Muscle layer of duodenum (tissue), 2 donors: ENCODE data around the gene SYNGAP1.

Experiments
- H3K27ac ChIP-seq: one replicate; pipeline ENCODE4 v1.7.0; 2013; ENCODE audit warnings: mild to moderate bottlenecking, low read length
- H3K27me3 ChIP-seq: one replicate; pipeline ENCODE4 v1.7.0; 2013; ENCODE audit warnings: low read depth, mild to moderate bottlenecking, control low read depth, low read length
- H3K36me3 ChIP-seq, 2 donors: one replicate each; pipeline ENCODE4 v1.7.0; 2013; ENCODE audit warnings: low read length in 2 of 2, control low read depth in 1 of 2, mild to moderate bottlenecking in 1 of 2; ENCODE audit not compliant: insufficient read depth in 2 of 2, control insufficient read depth in 1 of 2
- H3K4me1 ChIP-seq, 2 donors: one replicate each; pipeline ENCODE4 v1.7.0; 2013; ENCODE audit warnings: low read length in 2 of 2, mild to moderate bottlenecking in 2 of 2, control low read depth in 1 of 2, moderate library complexity in 1 of 2; ENCODE audit not compliant: insufficient read depth in 2 of 2, control insufficient read depth in 1 of 2
- H3K4me3 ChIP-seq, 2 donors: one replicate each; pipeline ENCODE4 v1.7.0; 2013; ENCODE audit warnings: low read length in 2 of 2, low read depth in 1 of 2, mild to moderate bottlenecking in 1 of 2
- H3K9me3 ChIP-seq, 2 donors: one replicate each; pipeline ENCODE4 v1.7.0; 2013; ENCODE audit warnings: low read length in 2 of 2, control low read depth in 1 of 2, mild to moderate bottlenecking in 1 of 2; ENCODE audit not compliant: control insufficient read depth in 1 of 2
- donor health status: healthy.

Gene SYNGAP1

DNA sequence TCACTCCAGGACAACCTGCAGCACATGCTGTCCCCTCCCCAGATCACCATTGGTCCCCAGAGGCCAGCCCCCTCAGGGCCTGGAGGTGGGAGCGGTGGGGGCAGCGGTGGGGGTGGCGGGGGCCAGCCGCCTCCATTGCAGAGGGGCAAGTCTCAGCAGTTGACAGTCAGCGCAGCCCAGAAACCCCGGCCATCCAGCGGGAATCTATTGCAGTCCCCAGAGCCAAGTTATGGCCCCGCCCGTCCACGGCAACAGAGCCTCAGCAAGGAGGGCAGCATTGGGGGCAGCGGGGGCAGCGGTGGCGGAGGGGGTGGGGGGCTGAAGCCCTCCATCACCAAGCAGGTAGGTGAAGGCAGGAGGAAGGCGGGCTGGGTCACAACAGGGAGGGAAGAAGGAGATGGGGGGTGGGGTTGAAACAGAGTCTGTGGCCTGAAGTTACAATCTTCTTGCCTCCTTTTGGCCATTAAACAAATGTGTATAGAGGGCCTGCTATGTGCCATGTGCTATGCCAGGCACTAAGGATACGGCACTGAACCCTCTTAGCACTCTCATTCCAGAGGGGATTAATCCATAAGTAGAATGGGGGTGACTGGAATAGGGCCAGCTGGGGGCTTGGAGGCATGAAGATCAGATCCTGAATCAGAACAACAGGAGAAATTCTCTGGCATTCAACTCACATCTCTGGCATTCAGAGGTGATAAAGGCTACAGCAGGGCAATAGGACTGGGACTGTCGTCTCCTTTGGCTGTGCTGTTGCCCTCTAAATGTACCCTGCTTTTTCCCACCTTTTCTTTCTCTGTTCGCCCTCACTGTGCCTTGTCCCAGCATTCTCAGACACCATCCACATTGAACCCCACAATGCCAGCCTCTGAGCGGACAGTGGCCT is 24.0 kb downstream of the SYNGAP1 start:
- Histone ChIP-seq H3K9me3 (no peaks in the 10 kb centered on the region), H3K27me3 (no peaks in the 10 kb centered on the region), H3K27ac (no peak overlapping the region), H3K36me3 (peaks cover 38 to 50% of the 10 kb centered on the region in 2 donors), H3K4me1 (no peaks in the 10 kb centered on the region), H3K4me3 (no peak overlapping the region)

DNA sequence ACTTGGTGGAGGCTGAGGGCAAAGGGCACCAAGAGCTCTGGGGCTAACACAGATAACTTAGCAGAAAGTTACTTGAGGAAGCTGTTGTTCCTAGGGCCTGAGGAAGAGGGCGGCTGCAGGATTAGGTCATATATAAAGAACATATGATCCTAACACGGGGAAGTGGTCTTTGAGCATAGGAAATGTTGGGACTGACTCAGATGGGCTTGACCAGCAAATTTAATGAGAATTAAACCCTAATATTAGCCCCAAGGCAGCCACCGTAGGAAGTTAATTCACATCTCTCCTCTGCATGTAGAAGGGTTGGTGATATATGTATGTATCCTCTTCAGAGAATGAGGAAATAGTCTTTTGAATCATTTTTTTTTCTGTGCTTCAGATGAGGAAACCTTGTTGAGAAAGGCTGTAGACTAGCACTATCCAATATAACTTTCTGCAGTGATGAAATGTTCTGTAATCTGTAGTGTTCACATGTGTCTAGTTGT is 25.3 kb downstream of the SYNGAP1 start:
- H3K4me3 ChIP-seq: no peak overlapping the region
- H3K9me3 ChIP-seq: no peaks in the 10 kb centered on the region
- peaks cover 38 to 47% of the 10 kb centered on the region in 2 donors for H3K36me3 ChIP-seq
- H3K27ac ChIP-seq: no peak overlapping the region
- H3K4me1 ChIP-seq: no peaks in the 10 kb centered on the region
- H3K27me3 ChIP-seq: no peaks in the 10 kb centered on the region

GRCh38 chr6:33446356-33446755 is 26.5 kb downstream of the SYNGAP1 start:
- no peak overlapping the region for H3K4me3 ChIP-seq
- H3K27ac ChIP-seq: no peak overlapping the region
- peaks cover 34 to 36% of the 10 kb centered on the region in 2 donors for H3K36me3 ChIP-seq
- no peaks in the 10 kb centered on the region for H3K9me3 ChIP-seq
- H3K4me1 ChIP-seq: no peaks in the 10 kb centered on the region
- H3K27me3 ChIP-seq: no peaks in the 10 kb centered on the region

GRCh38 chr6:33450434-33450833 is 30.6 kb downstream of the SYNGAP1 start:
- Histone ChIP-seq H3K9me3 (no peaks in the 10 kb centered on the region), H3K27me3 (no peaks in the 10 kb centered on the region), H3K36me3 (peaks cover 11 to 17% of the 10 kb centered on the region in 2 donors), H3K27ac (no peak overlapping the region), H3K4me3 (no peak overlapping the region), H3K4me1 (peaks cover 7 to 18% of the 10 kb centered on the region in 2 donors)

DNA sequence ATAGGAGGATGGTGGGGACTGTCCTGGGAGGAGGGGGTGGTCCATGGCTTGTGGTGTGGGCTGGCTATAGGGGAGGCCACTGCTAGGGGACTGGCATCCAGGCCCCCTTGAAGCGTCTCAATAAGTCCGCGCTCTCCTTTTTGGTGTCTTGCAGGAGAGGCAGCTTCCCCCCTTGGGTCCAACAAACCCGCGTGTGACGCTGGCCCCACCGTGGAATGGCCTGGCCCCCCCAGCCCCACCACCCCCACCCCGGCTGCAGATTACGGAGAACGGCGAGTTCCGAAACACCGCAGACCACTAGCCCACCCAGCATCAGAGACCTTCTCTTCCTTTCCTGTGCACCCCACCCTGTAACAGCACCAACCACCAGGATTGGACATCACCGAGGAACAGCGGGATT is 31.7 kb downstream of the SYNGAP1 start:
- Histone ChIP-seq H3K9me3 (no peaks in the 10 kb centered on the region), H3K4me3 (no peak overlapping the region), H3K27me3 (no peaks in the 10 kb centered on the region), H3K27ac (no peak overlapping the region), H3K36me3 (peaks cover 16 to 27% of the 10 kb centered on the region in 2 donors), H3K4me1 (peaks cover 8 to 21% of the 10 kb centered on the region in 2 donors)

GRCh38 chr6:33452496-33452895 is 32.6 kb downstream of the SYNGAP1 start:
- H3K27me3 ChIP-seq: no peaks in the 10 kb centered on the region
- no peak overlapping the region for H3K27ac ChIP-seq
- no peak overlapping the region for H3K4me3 ChIP-seq
- H3K9me3 ChIP-seq: no peaks in the 10 kb centered on the region
- peaks cover 15 to 20% of the 10 kb centered on the region in 2 donors for H3K36me3 ChIP-seq
- peaks cover 8 to 21% of the 10 kb centered on the region in 2 donors for H3K4me1 ChIP-seq

- no peaks in the 10 kb centered on the region for H3K27me3 ChIP-seq
- H3K36me3 ChIP-seq: peaks cover 5 to 14% of the 10 kb centered on the region in 2 donors
- H3K9me3 ChIP-seq: no peaks in the 10 kb centered on the region
- H3K27ac ChIP-seq: peak overlapping the region; percentile 78
- H3K4me3 ChIP-seq: peak overlapping the region; percentile 77 to 95
- H3K4me1 ChIP-seq: peaks cover 8 to 21% of the 10 kb centered on the region in 2 donors
Observed at GRCh38 chr6:33453393-33454008, 33.6 kb downstream of the SYNGAP1 start.

DNA sequence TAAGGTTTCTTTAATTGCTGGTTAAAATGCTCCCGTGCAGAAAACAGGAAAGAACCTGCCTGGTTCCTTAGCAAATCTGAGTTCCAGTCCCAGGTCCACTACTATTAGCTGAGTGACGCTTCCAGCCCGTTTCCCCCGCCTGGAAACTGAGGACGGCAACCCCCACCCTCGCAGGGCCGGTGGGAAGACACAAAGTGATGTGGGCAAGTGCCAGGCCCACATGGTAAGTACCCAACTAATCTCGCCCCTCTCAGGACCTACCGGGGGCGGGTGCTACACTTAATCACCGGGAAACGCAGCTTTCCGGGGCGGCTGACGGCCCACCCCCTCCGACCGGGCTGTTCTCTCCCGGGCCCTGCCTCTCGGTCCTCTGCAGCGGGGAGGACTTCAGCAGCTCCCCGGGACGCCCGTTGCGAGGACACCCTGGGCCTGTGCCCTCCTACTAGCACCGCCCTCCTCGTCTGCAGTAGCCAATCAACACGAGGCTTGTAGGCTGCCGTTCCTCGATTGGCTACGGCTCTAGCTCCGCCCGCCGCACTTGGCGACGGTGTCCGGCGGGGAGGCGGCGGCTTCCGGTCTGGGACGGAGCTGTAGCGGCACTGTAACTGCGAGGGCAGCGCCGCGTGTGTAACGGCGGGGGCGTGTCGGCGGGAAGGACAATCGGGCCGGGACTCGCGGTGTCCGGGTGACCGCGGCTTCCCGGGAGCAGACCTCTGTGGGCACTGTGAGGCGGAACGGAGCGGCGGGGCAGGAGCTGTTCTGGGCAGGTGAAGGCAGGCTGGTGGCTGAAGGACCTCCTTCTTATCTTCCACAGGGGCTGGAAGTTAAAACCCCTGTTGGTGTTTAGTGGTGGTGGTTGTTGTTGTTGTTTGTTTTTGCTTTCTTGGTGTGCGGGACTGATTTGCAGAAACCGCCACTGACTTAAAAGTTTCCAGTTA is 34.4 kb downstream of the SYNGAP1 start, which contains the start of gene ZBTB9:
ZBTB9 (plus strand) TSS at position 568 of the 938 bp plus-strand sequence. CDS start 525 bp downstream, outside the sequence.
- no peaks in the 10 kb centered on the region for H3K27me3 ChIP-seq
- peaks cover 5 to 14% of the 10 kb centered on the region in 2 donors for H3K36me3 ChIP-seq
- H3K4me3 ChIP-seq: peak within 1 kb of the TSS; percentile 77 to 95

DNA sequence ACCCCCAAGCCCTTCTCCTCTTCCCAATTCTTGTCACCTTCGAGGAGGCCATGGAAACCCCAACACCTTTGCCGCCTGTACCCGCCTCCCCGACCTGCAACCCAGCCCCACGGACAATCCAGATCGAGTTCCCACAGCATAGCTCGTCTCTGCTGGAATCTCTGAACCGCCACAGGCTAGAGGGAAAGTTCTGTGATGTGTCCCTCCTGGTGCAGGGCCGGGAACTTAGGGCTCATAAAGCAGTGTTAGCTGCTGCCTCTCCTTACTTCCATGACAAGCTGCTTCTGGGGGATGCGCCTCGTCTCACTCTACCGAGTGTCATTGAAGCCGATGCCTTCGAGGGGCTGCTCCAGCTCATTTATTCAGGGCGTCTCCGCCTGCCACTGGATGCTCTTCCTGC is 35.2 kb downstream of the SYNGAP1 start:
- Histone ChIP-seq H3K9me3 (no peaks in the 10 kb centered on the region), H3K27ac (peak overlapping the region; percentile 37)

More for the DNA sequence above, 34.4 kb downstream of the SYNGAP1 start, which contains the start of gene ZBTB9:
- peaks cover 8 to 21% of the 10 kb centered on the region in 2 donors for H3K4me1 ChIP-seq
- no peaks in the 10 kb centered on the region for H3K9me3 ChIP-seq
- peak within 1 kb of the TSS; percentile 78 for H3K27ac ChIP-seq

GRCh38 chr6:33456156-33456555 is 36.3 kb downstream of the SYNGAP1 start:
- peaks cover 8 to 21% of the 10 kb centered on the region in 2 donors for H3K4me1 ChIP-seq
- H3K27me3 ChIP-seq: no peaks in the 10 kb centered on the region
- no peak overlapping the region for H3K27ac ChIP-seq
- no peak overlapping the region for H3K4me3 ChIP-seq
- no peaks in the 10 kb centered on the region for H3K9me3 ChIP-seq
- H3K36me3 ChIP-seq: peaks cover 5 to 14% of the 10 kb centered on the region in 2 donors

More for the DNA sequence above, 35.2 kb downstream of the SYNGAP1 start:
- no peaks in the 10 kb centered on the region for H3K27me3 ChIP-seq
- H3K4me3 ChIP-seq: peak overlapping the region; percentile 77 to 95
- peaks cover 5 to 14% of the 10 kb centered on the region in 2 donors for H3K36me3 ChIP-seq
- H3K4me1 ChIP-seq: peaks cover 8 to 21% of the 10 kb centered on the region in 2 donors
